Measurements from ENCODE around the gene OAS3.
A peak's percentile ranks its signal among the peaks of the same experiment; 100 is the strongest.

Gene OAS3

DNA sequence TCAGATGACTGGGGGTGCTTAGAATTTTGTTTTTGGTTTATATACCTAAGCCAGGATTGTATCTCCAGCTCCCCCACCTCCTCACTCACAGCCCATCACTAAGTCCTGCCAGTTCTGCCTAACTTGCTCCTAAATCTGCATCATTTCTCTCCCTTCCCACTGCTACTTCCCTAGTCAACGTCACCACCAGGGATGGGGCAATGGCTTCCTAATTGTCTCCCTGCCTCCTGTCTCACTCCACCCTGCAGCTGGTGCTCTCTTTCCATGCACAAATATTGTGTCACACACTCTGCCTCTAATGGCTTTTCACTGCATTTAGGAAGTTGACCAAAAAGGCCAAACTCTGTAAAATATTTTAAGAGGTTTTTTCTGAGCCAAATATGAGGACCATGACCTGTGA is 51.5 kb downstream of the OAS3 start:
- TF ChIP-seq, protein P1, sequence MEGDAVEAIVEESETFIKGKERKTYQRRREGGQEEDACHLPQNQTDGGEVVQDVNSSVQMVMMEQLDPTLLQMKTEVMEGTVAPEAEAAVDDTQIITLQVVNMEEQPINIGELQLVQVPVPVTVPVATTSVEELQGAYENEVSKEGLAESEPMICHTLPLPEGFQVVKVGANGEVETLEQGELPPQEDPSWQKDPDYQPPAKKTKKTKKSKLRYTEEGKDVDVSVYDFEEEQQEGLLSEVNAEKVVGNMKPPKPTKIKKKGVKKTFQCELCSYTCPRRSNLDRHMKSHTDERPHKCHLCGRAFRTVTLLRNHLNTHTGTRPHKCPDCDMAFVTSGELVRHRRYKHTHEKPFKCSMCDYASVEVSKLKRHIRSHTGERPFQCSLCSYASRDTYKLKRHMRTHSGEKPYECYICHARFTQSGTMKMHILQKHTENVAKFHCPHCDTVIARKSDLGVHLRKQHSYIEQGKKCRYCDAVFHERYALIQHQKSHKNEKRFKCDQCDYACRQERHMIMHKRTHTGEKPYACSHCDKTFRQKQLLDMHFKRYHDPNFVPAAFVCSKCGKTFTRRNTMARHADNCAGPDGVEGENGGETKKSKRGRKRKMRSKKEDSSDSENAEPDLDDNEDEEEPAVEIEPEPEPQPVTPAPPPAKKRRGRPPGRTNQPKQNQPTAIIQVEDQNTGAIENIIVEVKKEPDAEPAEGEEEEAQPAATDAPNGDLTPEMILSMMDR (IDR thresholded peaks at IDR 0.05) = no peak
- Histone ChIP-seq H3K9me3 (no peaks in the 10 kb centered on the region), H3K4me3 (no peak overlapping the region), H3K4me1 (no peaks in the 10 kb centered on the region), H3K36me3 (peaks cover 0 to 7% (median 6%) of the 10 kb centered on the region in 3 donors), H3K27ac (no peak overlapping the region), H3K27me3 (no peaks in the 10 kb centered on the region)
- no peak for DNase-seq
- intact Hi-C loops (cut with DNase I; ENCODE audit: low total_unique reads) = no loop called here

DNA sequence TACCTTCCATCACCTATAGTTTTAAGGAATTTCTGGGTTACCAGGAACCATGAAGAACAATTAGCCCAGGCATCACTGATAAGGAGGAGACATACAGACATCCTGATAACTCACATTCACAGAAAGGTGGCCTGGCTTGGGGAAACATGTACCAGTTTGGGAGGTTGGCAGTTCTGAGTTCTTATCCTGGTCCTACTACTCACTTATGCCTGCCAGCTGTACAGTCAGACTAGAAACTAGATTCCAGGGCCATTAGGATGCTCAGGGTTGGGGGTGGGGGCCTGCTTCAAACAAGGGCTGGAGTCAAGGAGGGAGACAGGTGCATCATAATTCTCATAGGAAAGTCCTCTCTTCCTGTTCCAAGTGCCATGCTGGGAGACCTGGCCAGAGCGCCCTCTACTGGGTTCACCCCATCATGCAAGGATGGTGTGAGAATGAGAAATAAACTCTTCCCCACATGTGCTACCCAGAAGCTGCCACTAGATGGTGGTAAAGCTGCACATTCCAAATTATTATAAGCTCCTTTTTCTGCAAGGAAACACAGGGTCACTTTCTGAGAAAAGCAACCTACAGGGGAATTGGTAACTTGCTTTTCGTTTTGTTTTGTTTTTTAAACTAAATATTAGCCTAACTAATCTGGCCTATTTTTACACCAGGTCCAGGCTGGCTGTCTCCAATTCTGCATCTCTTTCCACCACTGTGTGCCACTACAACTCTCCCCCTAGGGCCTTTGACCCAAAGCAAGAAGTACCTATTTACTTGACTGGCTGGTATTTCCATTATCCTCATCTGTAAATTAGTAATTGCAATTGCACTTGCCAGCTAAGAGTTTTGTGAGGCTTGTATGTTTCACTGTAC is 54.5 kb downstream of the OAS3 start:
- intact Hi-C loops (cut with DNase I; ENCODE audit: low total_unique reads) = no loop called here
- Histone ChIP-seq H3K9me3 (no peaks in the 10 kb centered on the region), H3K27ac (no peak overlapping the region), H3K27me3 (no peaks in the 10 kb centered on the region), H3K36me3 (peaks cover 0 to 13% (median 1%) of the 10 kb centered on the region in 3 donors), H3K4me3 (no peak overlapping the region), H3K4me1 (no peaks in the 10 kb centered on the region)
- TF ChIP-seq, protein P1 (IDR thresholded peaks at IDR 0.05) = peak; percentile 44 to 56
- DNase-seq = no peak

DNA sequence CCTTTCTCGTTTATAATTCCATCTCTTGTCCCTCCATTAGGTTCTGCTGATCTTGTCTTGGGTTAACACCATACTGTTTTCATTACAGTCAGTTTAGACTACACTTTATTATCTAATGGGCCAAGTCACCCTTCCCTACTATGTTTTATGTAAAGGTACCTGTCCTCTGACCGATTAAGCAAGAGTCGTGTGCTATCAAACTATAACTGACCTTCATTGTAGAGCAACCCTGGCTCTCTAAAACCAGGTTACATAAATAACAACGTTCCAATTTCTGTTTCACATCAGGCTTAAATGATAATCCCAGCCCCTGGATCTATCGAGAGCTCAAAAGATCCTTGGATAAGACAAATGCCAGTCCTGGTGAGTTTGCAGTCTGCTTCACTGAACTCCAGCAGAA is 56.7 kb downstream of the OAS3 start:
- Histone ChIP-seq H3K9me3 (no peaks in the 10 kb centered on the region), H3K27me3 (no peaks in the 10 kb centered on the region), H3K4me1 (no peaks in the 10 kb centered on the region), H3K4me3 (no peak overlapping the region), H3K36me3 (peaks cover 0 to 21% (median 4%) of the 10 kb centered on the region in 3 donors), H3K27ac (no peak overlapping the region)
- intact Hi-C loops (cut with DNase I; ENCODE audit: low total_unique reads) = no loop called here
- TF ChIP-seq, protein P1 (IDR thresholded peaks at IDR 0.05) = no peak
- no peak for DNase-seq

DNA sequence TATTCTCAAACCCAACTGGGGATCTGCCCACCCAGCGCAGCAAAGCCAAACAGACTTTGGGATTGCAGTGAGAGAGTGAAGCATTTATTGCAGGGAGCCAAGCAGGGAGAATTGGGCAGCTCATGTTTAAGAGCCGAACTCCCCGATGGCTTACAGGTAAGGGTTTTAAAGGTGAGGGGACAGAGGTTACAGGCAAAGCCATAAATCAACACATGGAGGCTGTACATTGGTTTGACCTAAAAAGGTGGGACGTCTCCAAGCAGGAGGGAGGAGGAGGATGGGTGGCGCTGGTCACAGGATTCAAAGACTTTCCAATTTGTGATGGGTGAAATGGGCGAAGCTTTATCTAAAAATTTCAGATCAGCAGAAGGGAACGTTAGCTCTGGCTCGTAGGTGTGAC is 58.2 kb downstream of the OAS3 start:
- Histone ChIP-seq H3K4me1 (no peaks in the 10 kb centered on the region), H3K9me3 (no peaks in the 10 kb centered on the region), H3K27ac (no peak overlapping the region), H3K36me3 (peaks cover 0 to 21% (median 4%) of the 10 kb centered on the region in 3 donors), H3K4me3 (no peak overlapping the region), H3K27me3 (no peaks in the 10 kb centered on the region)
- intact Hi-C loops (cut with DNase I; ENCODE audit: low total_unique reads) = no loop called here
- no peak for DNase-seq
- TF ChIP-seq, protein P1 (IDR thresholded peaks at IDR 0.05) = no peak

DNA sequence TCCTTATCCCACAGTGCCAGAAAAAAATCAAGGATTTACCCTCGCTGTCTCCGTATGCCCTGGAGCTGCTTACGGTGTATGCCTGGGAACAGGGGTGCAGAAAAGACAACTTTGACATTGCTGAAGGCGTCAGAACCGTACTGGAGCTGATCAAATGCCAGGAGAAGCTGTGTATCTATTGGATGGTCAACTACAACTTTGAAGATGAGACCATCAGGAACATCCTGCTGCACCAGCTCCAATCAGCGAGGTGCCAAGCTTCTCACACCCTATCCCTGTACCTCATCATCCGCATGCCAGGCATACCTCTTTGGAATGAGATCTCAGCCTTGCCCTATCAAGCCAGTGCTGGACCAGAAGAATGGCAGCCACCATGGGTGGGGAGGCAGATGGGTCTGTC is 59.2 kb downstream of the OAS3 start:
- TF ChIP-seq, protein P1 (IDR thresholded peaks at IDR 0.05) = no peak
- intact Hi-C loops (cut with DNase I; ENCODE audit: low total_unique reads) = no loop called here
- Histone ChIP-seq H3K4me1 (no peaks in the 10 kb centered on the region), H3K27me3 (no peaks in the 10 kb centered on the region), H3K27ac (no peak overlapping the region), H3K36me3 (peaks cover 0 to 21% (median 4%) of the 10 kb centered on the region in 3 donors), H3K9me3 (no peaks in the 10 kb centered on the region), H3K4me3 (no peak overlapping the region)
- DNase-seq = no peak
